HG03460 (cell line): ENCODE measurements around the gene IL22.

Experiments
- ATAC-seq: cut with Tn5 transposase; IDR thresholded peaks from one replicate; pipeline ENCODE4 v1.9.1; 2021; ENCODE audit not compliant: unreplicated experiment

The IL22 gene

DNA sequence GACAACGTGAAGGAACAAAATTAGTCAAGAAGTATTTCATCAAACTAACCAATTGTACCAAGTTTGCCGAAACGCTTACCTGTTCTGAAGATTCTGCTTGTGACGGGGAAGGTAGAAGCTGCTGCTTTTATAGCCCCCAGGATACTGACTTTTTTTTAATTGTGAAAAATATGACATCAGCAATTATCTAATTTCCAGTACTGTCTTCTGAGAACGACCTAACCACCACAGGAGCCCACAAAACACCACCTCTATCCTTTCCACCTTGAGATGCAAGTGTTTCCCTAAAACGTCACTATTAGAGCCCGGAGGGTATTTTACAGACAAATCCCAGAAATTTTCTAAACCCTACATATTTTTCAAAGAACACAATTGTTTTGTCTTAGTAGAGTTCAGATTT is at the start of gene IL22:
TSS of gene IL22 (minus strand) at position 101 of the 400 bp plus-strand sequence. CDS start 156 bp downstream, outside the sequence.
- ATAC-seq = no peak

GRCh38 chr12:68297929-68298328 is 44.5 kb upstream of the IL22 start:
- no peak for ATAC-seq

DNA sequence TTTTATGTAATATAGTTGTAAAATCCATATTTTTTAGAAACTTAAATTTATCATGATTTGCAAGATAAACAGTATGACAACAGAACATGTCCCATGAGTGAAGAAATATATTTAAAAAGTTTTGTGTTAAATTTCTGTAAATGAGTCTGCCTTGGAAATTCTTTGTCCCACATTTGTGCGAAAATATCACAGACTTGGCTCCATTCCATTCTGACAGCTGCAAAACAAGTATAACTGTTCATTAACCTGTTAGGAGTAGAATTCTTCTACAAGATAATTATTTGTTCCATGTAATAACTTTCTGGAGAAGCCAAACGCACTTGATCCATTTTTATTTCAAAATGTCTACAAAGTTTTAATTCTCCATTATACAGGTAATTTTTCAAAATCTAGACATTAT is 40.8 kb upstream of the IL22 start:
- no peak for ATAC-seq

- ATAC-seq = no peak
Observed at GRCh38 chr12:68293347-68293746, 39.9 kb upstream of the IL22 start.

DNA sequence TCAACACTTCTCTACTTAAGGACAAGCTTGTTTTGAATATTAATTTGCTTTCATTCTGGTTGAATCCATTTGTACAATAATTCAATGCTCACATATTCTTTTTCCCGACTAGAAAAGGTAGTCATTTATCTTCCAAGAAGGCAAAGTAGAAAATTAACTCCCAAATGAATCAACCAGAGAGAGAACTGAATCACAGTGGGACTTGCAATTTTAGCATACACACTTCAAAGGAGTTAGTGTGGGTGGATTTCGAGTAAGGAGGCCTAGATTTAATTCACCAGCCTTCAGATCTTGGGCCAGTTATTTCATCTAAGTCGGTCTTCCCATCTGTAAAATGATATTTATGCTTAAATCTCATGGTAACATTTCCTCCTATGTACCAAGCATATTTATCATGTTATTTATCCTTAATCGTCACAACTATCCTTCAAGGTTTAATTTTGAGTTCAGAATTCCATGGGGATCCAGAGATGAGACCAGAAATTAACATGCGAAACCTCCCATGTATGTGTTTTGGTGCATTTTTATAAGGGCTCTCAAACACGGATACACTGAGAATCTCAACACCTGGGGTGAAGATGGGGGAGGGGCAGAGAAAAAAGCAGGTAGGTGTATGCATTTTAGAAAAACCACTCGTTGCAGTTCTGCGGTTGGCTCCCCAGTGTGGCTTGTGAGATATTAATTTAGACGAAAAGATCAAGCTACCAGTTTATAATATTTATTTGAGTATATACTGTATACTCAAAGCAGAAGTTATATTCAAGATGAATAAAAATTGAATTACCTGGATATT is 38.9 kb upstream of the IL22 start:
- ATAC-seq = no peak

DNA sequence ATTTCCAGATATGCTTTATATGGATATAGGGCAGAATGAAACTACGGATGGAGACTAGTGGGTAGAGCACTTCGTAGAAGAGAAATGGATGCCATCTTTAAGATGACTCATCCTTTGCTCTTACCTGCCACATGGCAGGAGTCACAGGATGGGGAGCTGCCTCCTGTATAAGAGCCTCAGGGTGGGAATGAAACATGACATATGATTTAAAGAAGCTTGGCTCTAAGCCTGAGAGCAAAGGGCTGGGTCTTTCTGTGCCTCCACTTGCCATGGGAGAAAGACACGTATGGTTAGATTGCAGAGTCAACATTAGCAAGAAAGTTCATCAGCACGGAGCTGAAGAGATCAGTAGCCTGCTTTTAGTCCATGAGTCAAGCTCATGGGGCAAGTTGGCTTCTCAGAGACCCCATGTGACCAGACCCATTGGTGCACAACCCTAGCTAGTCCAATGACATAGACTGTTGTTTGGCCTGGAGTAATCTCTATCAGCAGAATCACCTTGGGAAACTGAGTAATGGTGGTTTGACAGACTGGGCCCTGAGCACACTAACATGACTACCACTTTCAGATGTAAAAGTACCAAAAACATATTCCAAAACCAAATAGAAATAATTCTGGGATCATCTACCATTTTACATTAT is 38.1 kb upstream of the IL22 start:
- ATAC-seq = no peak

DNA sequence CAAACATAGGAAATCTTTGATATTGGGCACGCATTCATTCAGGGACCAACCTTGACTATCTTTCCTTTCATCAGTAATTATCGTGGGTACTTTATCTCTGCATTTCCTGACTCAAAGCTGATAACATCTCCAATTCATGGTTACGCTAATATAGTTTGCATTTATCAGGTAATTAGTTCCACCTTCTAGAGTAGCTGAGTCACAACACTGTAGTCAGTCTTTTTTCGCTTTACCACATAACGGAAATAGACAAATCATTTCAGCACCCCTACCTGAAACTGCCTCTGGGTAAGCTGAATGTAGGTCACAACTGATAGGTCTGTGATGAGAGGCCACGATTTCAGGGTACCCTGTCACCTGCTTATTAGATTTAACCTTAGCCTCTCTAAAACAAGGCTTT is 36.7 kb upstream of the IL22 start:
- peak; percentile 67 for ATAC-seq

DNA sequence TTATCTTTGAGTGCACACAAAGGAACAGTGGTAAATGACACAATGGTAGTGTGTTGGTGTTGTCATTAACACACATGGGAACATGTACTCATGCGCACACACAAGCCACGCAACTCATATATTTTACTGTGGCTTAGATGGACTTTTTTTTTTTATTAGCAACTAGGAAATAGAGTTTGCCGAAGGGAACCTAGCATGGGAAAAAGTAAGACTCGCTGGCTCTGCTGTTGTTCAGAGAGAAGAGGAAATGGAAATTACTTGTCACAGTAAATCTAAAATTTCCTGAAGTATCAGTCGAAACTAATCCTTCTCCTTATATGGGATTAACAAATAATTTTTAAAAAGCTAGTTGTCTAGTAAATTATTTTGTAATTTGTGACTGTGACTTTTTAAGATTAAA is 33.7 kb upstream of the IL22 start:
- ATAC-seq = no peak

- ATAC-seq = no peak
Observed at GRCh38 chr12:68286396-68286795, 33.0 kb upstream of the IL22 start.

DNA sequence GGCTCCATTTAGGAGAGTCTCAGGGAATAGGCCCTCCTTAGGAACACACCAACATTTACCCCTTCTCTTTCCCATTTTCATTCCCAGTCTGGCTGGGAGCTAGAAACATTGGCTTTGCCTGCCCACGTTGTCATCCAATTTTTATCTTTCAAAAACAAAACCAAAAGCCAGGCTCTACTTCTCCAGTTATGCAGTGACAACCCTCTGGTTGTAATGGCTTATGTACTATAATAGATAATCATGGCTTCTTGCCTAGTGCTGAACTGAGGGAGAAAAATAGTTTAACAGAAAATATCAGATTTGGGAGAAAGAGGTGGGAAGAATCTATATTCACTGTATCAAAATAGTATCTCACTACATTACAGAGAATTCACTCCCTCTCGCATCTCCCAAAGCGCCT is 32.1 kb upstream of the IL22 start:
- ATAC-seq = no peak

DNA sequence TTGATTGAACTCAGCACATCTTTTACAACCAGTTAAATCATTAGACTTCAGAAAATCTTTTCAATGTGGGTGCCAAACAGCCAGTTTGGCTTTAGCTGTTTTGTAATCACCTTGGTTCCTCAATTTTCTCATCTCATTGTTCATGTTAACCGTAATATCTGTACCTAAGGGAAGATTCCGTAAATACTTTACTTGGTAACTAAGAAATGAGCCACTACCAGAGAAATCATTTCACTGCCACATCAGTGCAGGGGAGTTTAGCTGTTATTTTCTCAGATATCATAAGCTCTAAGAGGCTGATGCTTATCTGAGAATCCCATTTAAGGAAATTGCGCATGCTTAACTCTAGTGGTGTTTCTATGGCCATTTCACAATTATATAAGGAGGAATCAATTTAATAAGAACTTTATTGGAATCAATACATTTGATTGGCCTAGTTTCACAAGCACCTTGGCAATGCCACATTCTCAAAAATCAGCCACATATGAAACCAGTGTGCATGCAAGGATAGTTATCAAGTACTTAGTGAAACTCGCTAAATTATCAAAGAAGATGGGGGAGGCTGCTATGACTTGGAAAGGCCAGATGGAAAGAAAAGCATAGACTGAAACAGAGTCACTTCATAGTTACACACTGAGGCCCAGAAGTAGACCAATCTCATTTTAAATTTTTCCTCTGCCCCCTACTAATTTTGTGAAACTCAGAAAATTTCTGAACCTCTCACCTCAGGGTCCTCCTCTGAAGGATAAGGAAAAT is 28.1 kb upstream of the IL22 start:
- no peak for ATAC-seq

DNA sequence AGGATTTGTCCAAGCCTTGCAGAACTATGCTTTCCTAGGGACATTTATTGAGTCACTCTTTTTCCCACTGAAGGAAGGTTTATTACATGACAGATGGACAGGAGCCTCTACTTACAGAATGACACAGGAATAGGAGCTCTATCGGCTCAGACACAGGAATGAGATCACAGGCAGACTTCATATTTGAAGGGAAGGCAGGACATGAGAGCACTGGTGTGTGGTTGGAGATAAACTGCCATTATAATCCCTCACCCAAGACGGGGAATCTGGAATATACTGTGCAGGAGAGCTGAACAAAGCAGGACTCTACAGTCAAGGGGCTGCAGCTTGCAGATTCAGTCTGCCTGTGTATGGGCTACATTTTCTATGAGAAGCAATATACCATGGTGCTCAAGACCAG is 26.8 kb upstream of the IL22 start:
- no peak for ATAC-seq

DNA sequence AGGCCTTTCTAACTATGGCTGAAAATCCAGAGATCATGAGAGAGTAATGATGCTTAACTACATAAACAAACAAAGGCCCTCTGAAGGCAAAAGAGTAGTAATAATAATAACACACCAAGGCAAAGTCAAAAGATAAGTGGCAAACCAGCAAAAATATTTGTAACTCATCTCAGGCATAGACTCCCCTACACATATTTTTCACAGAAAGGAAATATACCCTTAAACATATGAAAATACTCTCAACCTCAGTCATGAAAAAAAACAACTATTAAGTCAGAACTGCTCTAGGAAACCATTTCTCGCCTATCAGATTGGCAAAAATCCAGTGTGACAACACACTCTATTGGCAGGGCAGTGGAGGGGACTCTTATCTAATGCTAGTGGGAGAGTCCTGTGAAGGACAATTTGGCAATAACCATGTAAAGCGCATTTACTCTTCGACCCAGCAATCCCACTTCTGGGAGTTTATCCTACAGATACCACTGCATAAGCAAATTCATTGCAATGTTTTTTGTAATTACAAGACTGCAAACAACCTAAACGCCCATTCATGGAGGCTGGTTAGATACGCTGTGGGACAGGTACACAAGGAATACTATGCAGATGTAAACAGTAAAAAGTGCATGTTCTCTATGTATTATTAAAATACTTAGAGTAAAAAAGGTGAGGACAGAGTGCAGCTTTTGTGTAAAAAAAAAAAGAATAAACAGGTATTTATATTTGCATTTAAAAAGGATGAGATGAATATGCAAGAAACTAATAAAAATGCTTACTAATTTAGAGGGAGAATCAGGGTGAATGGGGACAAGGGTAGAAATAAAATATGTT is 26.0 kb upstream of the IL22 start:
- ATAC-seq = no peak

- no peak for ATAC-seq
Observed at GRCh38 chr12:68276402-68276930, 23.1 kb upstream of the IL22 start.

DNA sequence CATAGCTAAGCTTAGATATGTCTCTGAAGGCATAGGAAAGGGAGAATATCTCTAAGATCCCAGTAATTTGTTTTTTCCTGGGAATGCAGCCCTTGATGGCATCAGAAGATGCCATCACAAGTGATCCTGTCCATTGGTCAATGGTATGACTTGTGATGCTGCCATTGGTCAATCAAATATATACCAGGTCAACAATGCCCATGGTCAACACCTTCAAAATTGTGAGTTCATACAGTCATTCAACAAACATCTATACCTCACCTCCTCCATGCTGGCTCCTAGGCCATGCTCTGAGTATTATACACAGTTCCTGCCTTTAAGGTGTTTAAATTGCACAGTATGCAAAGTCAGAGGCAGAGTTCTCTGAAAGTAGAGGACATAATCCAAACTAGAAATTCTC is 19.3 kb upstream of the IL22 start:
- no peak for ATAC-seq

- no peak for ATAC-seq
Observed at GRCh38 chr12:68271346-68271745, 17.9 kb upstream of the IL22 start.

- no peak for ATAC-seq
Observed at GRCh38 chr12:68270358-68270757, 17.0 kb upstream of the IL22 start.

DNA sequence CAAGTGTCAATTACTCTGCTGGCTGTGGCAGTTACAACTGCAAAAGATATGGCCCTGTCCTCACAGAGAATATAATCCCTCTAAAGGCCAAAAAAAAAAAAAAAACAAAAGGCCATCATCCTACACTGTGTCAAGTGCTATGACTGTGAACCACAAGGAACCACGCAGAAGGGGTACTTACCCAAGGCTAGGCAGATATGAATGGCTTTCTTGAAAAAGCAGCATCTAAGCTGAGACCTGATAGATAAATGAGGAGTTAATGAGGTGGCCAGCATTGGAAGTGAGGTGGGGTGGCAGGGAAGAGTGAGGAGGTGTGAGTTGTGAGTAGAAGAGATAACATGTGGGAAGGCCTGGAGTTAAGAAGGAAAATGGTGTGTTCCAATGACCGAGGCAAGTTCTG is 16.4 kb upstream of the IL22 start:
- no peak for ATAC-seq

DNA sequence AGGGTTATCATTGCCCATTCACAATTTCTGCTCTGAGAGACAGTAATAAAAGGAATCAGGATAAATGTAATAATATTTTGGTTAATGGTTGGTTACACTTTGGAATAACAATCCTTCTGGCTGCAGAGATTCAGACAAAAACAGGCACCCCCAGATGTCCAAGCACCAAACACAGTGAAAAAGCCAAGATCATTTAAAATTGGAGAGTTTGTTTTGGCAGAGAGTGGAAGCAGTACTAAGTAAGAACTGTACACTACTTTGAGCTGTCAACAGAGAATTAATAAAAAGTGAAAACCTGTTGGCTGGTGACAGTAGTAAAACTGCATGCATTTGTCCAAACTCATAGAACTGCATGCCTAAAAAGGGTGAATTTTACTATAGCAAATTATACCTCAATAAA is 15.6 kb upstream of the IL22 start:
- no peak for ATAC-seq

DNA sequence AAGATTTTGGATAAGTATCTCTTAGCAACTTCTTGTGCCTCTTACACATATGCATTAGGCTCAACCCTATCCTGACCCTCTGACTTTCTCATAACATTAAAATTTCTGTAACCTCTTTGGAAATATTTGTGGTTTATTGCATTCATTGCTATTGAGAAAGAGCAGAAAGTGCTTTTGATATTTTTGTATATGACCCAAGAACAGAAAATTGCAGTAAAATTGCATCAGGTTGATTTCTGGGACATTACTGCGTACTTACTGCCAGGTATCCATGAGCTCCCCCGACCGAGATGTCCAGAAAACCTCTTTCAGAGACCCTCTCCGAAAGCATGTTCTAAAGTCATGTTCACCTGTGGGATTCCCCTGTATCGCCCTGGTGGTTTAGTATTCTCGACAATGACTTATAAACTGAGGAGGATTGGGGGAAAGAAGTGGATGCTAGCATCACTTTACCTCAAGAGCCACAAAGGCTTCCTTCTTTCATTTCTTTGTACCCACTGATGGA is 14.5 kb upstream of the IL22 start:
- ATAC-seq = no peak

DNA sequence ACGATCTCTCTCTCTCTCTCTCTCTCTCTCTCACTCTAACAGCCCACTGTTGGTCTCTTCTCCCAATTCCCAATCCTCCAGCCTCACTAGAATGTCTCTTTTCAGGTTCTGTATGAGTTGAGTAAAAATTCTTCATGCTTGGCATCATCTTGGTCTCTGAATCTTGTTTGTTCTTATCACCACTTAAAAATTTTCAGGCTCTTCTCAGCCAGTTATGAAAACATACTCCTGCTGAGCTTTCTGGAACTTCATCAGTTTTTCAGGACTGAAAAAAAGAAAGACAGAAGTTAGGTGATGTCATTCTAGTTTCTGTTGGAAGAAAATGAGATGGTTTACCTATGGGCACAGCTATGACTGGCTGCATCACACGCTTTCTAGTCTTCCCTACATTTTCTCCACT is 11.5 kb upstream of the IL22 start:
- ATAC-seq = no peak
